GM18526 (cell line): ENCODE results near the gene FAM210B.

Experiments
- POLR2A ChIP-seq: IDR thresholded peaks from 3 replicates; pipeline ENCODE4 v1.6.1; 2011; ENCODE audit not compliant: insufficient read length; ENCODE audit errors: extremely low read depth

Gene FAM210B, protein sequence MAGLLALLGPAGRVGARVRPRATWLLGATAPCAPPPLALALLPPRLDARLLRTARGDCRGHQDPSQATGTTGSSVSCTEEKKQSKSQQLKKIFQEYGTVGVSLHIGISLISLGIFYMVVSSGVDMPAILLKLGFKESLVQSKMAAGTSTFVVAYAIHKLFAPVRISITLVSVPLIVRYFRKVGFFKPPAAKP

GRCh38 chr20:56358600-56359211 lies at the start of gene FAM210B:
Gene FAM210B, plus strand, starts transcription at chr20:56358974. Its CDS starts 32 bp downstream, at chr20:56359006.
- no peak for TF ChIP-seq POLR2A

DNA sequence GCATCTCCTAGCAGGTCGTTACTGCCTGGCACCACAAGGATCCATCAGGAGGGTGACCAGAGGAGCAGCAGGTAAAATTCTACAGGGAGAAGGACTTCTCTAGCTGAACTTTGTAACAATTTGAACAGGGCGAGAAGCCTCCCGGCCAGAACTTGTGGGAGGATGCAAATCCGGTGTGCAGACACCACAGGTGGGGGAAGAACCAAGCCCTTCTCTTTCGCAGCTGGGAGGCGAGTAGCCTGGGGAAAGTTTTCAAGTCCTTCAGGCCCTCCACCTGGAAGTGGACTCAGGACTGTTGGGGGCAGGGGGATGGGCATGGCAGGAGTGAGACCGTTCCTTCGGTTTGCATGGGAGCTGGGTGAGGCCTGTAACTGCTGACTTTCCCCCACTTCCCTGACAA lies 42.7 kb upstream of the FAM210B start:
- no peak for TF ChIP-seq POLR2A

- TF ChIP-seq POLR2A: no peak
Observed at GRCh38 chr20:56316483-56316882, 42.3 kb upstream of the FAM210B start.

DNA sequence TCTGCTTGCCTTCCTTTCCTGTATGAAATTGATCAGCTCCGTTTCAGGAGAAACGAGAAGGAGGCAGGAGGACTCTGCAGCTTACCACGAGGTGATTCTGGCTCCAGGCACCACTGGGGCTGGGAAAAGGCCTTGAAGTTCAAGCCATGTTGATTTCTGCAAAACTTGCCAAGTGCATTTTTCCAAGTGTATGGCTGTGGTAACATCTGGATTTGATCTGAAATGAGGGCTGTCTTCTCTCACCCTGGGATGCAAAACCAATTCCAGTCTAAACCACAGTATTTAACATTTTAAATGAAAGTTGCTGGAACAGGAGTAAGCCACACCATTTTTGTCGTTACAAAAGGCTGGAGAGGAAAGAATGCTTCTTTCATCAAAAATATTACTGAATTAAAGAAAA lies 36.1 kb upstream of the FAM210B start:
- TF ChIP-seq POLR2A: no peak

DNA sequence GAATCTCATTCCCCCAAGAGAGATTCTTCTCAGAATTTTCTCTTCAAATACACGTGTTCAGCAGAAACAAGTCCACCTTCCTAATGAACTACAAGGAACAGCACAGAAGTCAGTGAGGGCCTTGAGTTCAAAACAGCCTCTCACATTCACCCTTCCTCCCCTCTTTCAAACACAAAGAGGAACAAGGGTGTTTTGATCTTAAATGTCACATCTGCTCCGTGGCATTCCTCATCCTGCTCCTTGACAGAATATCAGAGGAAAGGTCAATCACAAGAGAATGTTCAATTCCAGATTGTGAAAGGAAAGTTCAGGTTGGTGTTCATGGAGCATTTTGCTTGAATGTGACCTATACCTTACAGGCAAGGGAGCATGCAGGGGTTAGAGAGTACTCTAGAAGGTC lies 35.6 kb upstream of the FAM210B start:
- no peak for TF ChIP-seq POLR2A

DNA sequence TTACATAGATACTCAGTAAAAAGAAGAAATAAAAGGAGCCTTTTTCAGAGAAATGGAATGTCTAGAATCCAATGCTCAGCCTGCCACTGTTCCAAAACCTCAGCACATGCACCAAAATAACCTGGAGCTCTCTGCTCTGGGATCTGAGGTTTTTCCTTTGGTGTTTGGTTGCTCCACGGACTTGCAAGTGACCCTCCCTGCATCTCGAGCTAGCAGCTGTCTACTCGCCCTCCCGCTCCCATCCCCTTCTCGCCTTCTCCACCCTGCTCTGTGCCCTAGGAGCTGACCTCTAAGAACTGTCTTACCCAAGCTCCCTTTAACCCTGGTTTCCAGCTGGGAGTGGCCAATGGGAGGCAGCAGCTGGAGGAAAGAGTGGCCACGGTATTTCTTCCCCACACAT lies 35.1 kb upstream of the FAM210B start:
- no peak for TF ChIP-seq POLR2A

GRCh38 chr20:56324806-56325205 lies 34.0 kb upstream of the FAM210B start:
- TF ChIP-seq POLR2A: no peak

DNA sequence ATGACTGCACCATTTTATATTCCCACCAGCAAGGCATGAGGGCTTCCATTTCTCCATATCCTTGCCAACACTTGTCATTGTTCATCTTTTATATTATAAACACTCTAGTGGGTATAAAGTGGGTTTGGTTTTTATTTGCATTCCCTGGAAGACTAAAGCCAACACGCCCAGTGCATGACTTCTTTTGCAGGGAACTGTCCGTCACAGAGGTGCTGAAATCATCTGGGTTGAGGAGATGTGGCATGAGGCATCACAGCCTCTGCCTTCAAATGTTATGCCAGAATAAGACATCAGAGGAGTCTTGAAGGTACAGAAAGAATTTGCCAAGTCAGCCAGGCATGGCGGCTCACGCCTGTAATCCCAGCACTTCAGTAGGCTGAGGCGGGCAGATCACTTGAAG lies 29.9 kb upstream of the FAM210B start:
- TF ChIP-seq POLR2A: no peak

DNA sequence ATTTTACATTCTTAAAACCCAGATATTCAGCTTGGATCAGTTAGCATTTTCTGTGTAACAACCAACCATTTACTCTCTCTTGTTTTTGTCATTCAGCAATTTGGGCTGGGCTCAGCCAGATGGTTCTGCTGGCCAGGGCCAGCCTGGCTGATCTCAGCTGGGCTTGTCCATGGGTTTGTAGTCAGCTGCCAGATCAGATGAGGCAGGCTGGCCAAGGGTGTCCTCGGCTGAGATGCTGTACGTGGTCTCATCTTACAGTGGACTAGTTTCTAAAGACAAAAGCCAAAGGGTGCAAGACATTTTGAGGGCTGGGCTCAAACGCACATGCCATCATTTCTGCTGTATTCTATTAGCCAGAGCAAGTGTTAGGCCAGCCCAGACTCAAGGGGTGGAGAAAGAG lies 16.0 kb upstream of the FAM210B start:
- no peak for TF ChIP-seq POLR2A

- no peak for TF ChIP-seq POLR2A
Observed at GRCh38 chr20:56343861-56344381, 14.9 kb upstream of the FAM210B start.

DNA sequence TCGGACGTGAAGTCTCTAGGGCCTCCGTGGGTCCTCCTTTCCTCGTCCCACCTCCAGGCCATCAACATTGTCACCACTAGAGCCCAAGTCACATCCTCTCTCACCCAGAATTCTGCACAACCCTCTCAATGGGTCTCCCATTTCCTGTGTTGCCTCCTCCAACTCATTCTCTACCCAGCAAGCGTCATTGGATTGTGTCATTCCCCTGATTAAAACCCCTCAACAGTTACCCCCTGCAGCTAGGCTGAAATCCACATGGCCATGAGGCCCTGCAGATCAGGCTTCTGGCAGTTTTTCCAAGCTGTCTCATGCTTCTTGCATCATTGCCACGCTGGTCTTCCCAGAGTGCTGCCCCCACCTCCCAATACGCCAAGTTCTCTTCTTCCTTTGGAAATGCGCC lies 12.9 kb upstream of the FAM210B start:
- no peak for TF ChIP-seq POLR2A

GRCh38 chr20:56347628-56348304 lies 11.0 kb upstream of the FAM210B start:
- no peak for TF ChIP-seq POLR2A

GRCh38 chr20:56348305-56348693 lies 10.5 kb upstream of the FAM210B start:
- no peak for TF ChIP-seq POLR2A

DNA sequence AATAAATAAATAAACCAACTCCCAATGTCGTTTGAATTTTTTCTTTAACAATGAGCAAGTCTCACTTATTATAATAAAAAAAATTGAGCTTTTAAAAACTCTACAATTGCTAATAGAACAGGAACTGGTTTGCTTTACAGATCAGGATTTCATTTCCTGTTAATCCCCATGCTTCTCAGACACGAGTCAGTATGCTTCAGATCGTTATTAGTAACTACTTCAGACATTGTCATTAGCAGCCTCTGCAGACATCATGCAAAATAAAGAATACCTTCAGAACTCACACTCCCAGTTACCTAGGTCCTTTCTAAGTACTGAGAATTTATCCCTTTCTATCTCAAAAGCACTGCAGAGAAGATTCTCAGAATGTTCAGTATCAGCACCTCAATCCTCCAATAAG lies 10.0 kb upstream of the FAM210B start:
- TF ChIP-seq POLR2A: no peak

- TF ChIP-seq POLR2A: no peak
Observed at GRCh38 chr20:56350842-56351241, 7.9 kb upstream of the FAM210B start.

GRCh38 chr20:56352345-56353055 lies 6.3 kb upstream of the FAM210B start:
- no peak for TF ChIP-seq POLR2A
